Osteocyte (in vitro differentiated cells): ENCODE measurements around the gene FBXO21. TPM values are rescaled to one million over a fixed set of nuclear protein-coding genes. Genes with fewer than 3 reads are reported as not detected.

Source experiments
- DNase-seq: peaks from one replicate; pipeline ENCODE4 v3.0.0; 2021; ENCODE audit warnings: mixed read lengths; ENCODE audit not compliant: unreplicated experiment; ENCODE audit errors: extremely low spot score
- H3K27ac Mint-ChIP-seq: one replicate; pipeline ENCODE4 v1.8.0; 2021; ENCODE audit warnings: mild to moderate bottlenecking, mixed read lengths; ENCODE audit not compliant: unreplicated experiment
- H3K27me3 Mint-ChIP-seq: one replicate; pipeline ENCODE4 v1.8.0; 2021; ENCODE audit warnings: mixed read lengths; ENCODE audit not compliant: unreplicated experiment
- H3K36me3 Mint-ChIP-seq: one replicate; pipeline ENCODE4 v1.8.0; 2021; ENCODE audit warnings: mixed read lengths; ENCODE audit not compliant: unreplicated experiment
- H3K4me1 Mint-ChIP-seq: one replicate; pipeline ENCODE4 v1.8.0; 2021; ENCODE audit warnings: mixed read lengths; ENCODE audit not compliant: unreplicated experiment
- H3K4me3 Mint-ChIP-seq: one replicate; pipeline ENCODE4 v1.8.0; 2021; ENCODE audit warnings: mild to moderate bottlenecking, moderate library complexity, mixed read lengths; ENCODE audit not compliant: unreplicated experiment
- H3K9me3 Mint-ChIP-seq: one replicate; pipeline ENCODE4 v1.8.0; 2021; ENCODE audit warnings: mixed read lengths; ENCODE audit not compliant: unreplicated experiment
- CTCF ChIP-seq: fragments of 200-600 bp; sonication (generic); IDR thresholded peaks from 2 replicates; pipeline ENCODE4 v1.5.0; 2021; ENCODE audit warnings: antibody characterized with exemption, mild to moderate bottlenecking, moderate library complexity
- total RNA-seq: library from RNA; stranded (reverse); gene quantifications from 2 replicates; pipeline ENCODE4 v1.2.1, GENCODE V29; 2021

Gene FBXO21
- total RNA-seq, 1 donor from 2014 or later, result 49.0 TPM

GRCh38 chr12:117121441-117121840 is 68.8 kb downstream of the FBXO21 start:
- Mint-ChIP-seq H3K9me3 (no peaks in the 10 kb centered on the region), H3K4me3 (no peak overlapping the region), H3K4me1 (peaks cover 5% of the 10 kb centered on the region), H3K27ac (no peak overlapping the region), H3K27me3 (no peaks in the 10 kb centered on the region), H3K36me3 (no peaks in the 10 kb centered on the region)
- DNase-seq, result no peak
- no peak for TF ChIP-seq CTCF

GRCh38 chr12:117120787-117121186 is 69.5 kb downstream of the FBXO21 start:
- TF ChIP-seq CTCF, result no peak
- H3K9me3 Mint-ChIP-seq, result no peaks in the 10 kb centered on the region
- no peak overlapping the region for H3K4me3 Mint-ChIP-seq
- H3K27me3 Mint-ChIP-seq, result no peaks in the 10 kb centered on the region
- H3K27ac Mint-ChIP-seq, result no peak overlapping the region
- DNase-seq, result no peak
- no peaks in the 10 kb centered on the region for H3K36me3 Mint-ChIP-seq
- H3K4me1 Mint-ChIP-seq, result peaks cover 5% of the 10 kb centered on the region

- TF ChIP-seq CTCF, result peak; percentile 64
Observed at GRCh38 chr12:117119592-117120198, 70.6 kb downstream of the FBXO21 start.

GRCh38 chr12:117118838-117119591 is 71.3 kb downstream of the FBXO21 start:
- peaks cover 3% of the 10 kb centered on the region for H3K4me1 Mint-ChIP-seq
- no peak overlapping the region for H3K4me3 Mint-ChIP-seq
- no peaks in the 10 kb centered on the region for H3K36me3 Mint-ChIP-seq
- no peaks in the 10 kb centered on the region for H3K9me3 Mint-ChIP-seq
- no peak overlapping the region for H3K27ac Mint-ChIP-seq
- no peak for DNase-seq
- H3K27me3 Mint-ChIP-seq, result no peaks in the 10 kb centered on the region
- TF ChIP-seq CTCF, result no peak

More at GRCh38 chr12:117119592-117120198, 70.6 kb downstream of the FBXO21 start:
- H3K4me1 Mint-ChIP-seq, result peaks cover 3% of the 10 kb centered on the region
- no peak for DNase-seq
- no peaks in the 10 kb centered on the region for H3K9me3 Mint-ChIP-seq
- H3K27me3 Mint-ChIP-seq, result no peaks in the 10 kb centered on the region
- H3K36me3 Mint-ChIP-seq, result no peaks in the 10 kb centered on the region
- H3K4me3 Mint-ChIP-seq, result no peak overlapping the region
- H3K27ac Mint-ChIP-seq, result no peak overlapping the region

GRCh38 chr12:117114784-117115183 is 75.5 kb downstream of the FBXO21 start:
- Mint-ChIP-seq H3K36me3 (no peaks in the 10 kb centered on the region), H3K27ac (no peak overlapping the region), H3K9me3 (no peaks in the 10 kb centered on the region), H3K4me3 (no peak overlapping the region), H3K4me1 (peaks cover 3% of the 10 kb centered on the region), H3K27me3 (peaks cover 9% of the 10 kb centered on the region)
- DNase-seq, result no peak
- no peak for TF ChIP-seq CTCF
